ENCODE measurements around the gene YBX3.

The YBX3 gene

GRCh38 chr12:10668526-10668925 lies 54.6 kb downstream of the YBX3 start:
- DNase-seq = no peak

DNA sequence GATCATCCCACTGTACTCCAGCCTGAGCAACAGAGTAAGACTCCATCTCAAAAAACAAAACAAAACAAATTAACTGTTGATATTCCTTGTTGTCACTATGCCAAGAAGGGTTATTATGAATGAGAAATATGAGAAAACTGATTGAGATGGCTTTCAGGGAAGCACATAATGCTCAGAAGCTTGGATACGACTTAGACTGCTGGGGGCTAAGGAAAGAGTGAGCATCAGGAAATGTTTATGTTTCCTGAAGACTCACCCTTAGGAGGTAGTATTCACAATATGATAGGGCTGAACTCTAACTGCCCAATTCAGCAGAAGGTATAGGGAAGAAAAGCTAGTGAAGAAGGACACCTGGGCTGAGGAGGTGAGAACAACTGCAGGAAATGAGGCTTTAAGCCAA lies 55.5 kb downstream of the YBX3 start:
- no peak for DNase-seq

DNA sequence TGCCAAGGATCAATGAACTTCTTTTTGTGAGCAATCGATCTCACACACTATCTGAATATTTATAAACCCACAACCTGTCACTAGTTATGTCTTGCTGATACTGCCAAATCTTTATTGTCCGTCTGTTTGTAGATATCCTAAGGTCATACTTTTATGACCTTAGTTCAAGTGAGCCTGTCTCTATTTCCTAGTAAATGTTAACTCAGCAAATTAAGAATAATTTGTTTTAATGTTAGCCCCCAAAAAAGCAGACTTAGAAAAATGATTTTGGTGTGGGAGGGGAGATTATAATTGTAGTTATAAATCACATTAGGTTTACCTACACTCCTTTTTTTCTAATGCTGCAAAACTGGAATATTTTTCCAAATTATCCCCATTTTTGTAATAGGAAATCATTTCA lies 58.6 kb downstream of the YBX3 start:
- no peak for DNase-seq

DNA sequence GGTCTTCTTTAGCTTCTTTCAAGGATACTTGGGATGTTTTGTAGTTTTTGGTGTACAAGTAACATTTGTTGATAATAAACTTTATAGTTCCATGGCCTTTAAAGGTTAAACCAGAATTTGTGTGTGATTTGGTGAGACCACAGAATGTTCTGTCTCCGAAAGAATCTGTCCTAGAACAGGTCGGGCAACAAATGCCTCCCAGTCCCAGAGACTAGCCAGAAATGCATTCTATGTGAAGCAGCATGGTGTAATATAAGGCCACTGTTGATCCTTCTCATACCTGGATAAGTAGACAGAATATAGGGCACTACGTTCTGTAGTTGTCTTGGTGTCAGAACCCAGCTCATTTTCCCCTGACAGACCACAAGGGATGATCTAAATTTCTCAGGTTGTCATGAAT lies 59.3 kb downstream of the YBX3 start:
- DNase-seq = no peak

DNA sequence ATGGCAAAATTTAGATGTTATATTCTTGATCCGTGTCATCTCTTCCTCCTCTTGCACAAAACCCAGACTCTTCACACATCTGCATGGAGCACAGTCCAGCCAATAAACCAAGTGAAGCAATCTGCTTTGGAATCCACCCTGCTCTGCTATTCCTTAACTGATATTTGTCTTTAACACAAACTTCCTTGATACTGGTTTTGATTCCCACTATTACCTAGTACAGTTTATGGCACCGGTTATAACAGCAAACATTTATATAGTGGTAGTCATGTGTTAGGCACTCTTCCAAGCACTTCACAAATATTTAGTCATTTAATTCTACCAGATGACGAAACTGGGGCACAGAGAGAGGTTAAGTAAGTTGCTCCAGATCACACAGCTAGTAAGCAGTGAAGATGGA lies 61.8 kb downstream of the YBX3 start:
- DNase-seq = no peak

GRCh38 chr12:10654003-10654402 lies 69.1 kb downstream of the YBX3 start:
- DNase-seq = no peak

DNA sequence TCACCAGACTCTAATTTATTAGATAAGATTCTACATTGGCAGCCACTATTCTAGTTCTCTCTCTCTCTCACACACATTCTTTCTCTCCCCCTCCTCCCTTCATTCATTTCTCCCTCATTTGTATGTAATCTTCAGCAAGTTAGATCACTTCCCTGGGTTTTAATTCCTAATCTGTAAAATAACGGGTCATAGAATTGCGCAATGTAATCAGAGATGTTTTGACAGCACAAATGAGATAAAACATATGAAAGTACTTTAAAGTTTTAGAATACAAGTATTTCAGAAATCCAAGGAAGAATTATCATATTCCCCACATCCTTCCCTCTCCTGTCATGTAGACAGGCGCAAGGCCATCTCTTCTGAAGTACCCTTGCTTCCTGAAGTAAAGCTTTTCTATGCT lies 70.9 kb downstream of the YBX3 start:
- DNase-seq = no peak

Measured in right forelimb (tissue), 1 donor.